ENCODE results near the gene RD3L.

GRCh38 chr14:103892247-103892646, 50.1 kb downstream of the RD3L start:
- no peak for TF ChIP-seq CTCF (IDR thresholded peaks at IDR 0.05; ENCODE audit: borderline replicate concordance, extremely low read depth, low read length, poor library complexity, severe bottlenecking)
- no peak for TF ChIP-seq EZH2 (IDR thresholded peaks at IDR 0.05; ENCODE audit: borderline replicate concordance, low read depth, low read length, severe bottlenecking)

Data from DND-41 (cell line).